Ovary (tissue), 9 donors: ENCODE measurements around the gene RHNO1. TPM values are rescaled to one million over a fixed set of nuclear protein-coding genes. Genes with fewer than 3 reads are reported as not detected.

Source experiments
- DNase-seq, 5 donors: peaks; one replicate each; pipeline ENCODE4 v3.0.0-alpha.2; 2019 to 2020
- H3K27ac ChIP-seq, 2 donors: fragments of 200-600 bp; one replicate each; pipeline versions ENCODE4 v1.5.1 to v1.8.0; 2019 to 2022
- H3K27me3 ChIP-seq: fragments of 200-600 bp; one replicate; pipeline ENCODE4 v1.8.0; 2022
- H3K36me3 ChIP-seq: fragments of 200-600 bp; sonication (generic); one replicate; pipeline ENCODE4 v1.5.1; 2019
- H3K4me1 ChIP-seq: one replicate; pipeline ENCODE4 v1.8.1; 2013; ENCODE audit warnings: mild to moderate bottlenecking, moderate library complexity; ENCODE audit not compliant: insufficient read depth
- H3K4me3 ChIP-seq: fragments of 200-600 bp; sonication (generic); one replicate; pipeline ENCODE4 v1.5.1; 2017
- H3K9me3 ChIP-seq, 2 donors: fragments of 200-600 bp in 1 of 2; sonication (generic) in 1 of 2; one replicate each; pipeline versions ENCODE4 v1.5.1 to v1.8.1; 2013 to 2019; ENCODE audit warnings: mild to moderate bottlenecking in 1 of 2, moderate library complexity in 1 of 2
- CTCF ChIP-seq, 3 donors: fragments of 450-650 bp in 2 of 3; fragments of 200-600 bp in 1 of 3; IDR thresholded peaks; one replicate each; pipeline versions ENCODE4 v1.5.1 to v1.8.0; 2016 to 2022; ENCODE audit warnings: antibody characterized with exemption in 3 of 3, mild to moderate bottlenecking in 1 of 3
- EP300 ChIP-seq: sonication (generic); formaldehyde crosslinking; IDR thresholded peaks from one replicate; pipeline ENCODE4 v1.6.1; 2017; ENCODE audit warnings: antibody characterized with exemption
- POLR2A ChIP-seq: fragments of 450-650 bp; IDR thresholded peaks from one replicate; pipeline ENCODE4 v1.6.1; 2017; ENCODE audit warnings: antibody characterized with exemption, mild to moderate bottlenecking, moderate library complexity
- WGBS, 3 donors: extraction: QIAGEN DNeasy Blood & Tissue Kit in 1 of 3; methylation state at CpG; one replicate each; pipeline versions ENCODE4 v1.1.5 to v1.1.7; 2013 to 2017; 5-methylcytosine and 5-hydroxymethylcytosine counted together
- intact Hi-C, 4 donors: fragments of 100-400 bp; cut with DNase I; formaldehyde crosslinking; loops; one replicate each; pipeline versions ENCODE4 v1.11.0 to v1.15.1; 2022 to 2023
- polyA plus RNA-seq, 2 donors: library from polyadenylated mRNA; stranded (reverse); fragments of 200-250 nt in 1 of 2; fragments of 350-450 nt in 1 of 2; fragmentation: Illumina TruSeq in 1 of 2; extraction: RNeasy Lipid Tissue Mini Kit (QIAGEN cat#74804) in 1 of 2; gene quantifications; one replicate each; pipeline ENCODE4 v1.2.3, GENCODE V29; 2013 to 2014
- total RNA-seq, 7 donors: library from RNA; depleted of rRNA in 2 of 7; stranded (reverse); fragments of >200 nt in 2 of 7; fragmentation: NEBNext Ultra II Directional in 3 of 7; extraction: Animal tissue kit (Norgen Biotek cat#: 25700) in 3 of 7; gene quantifications; one replicate each; pipeline versions ENCODE4 v1.1.0 to v1.2.4, GENCODE V29; 2016 to 2023
- donor health status: DM: no; HTN: no; CAD: no; lungs with moderate emphysema.
- donor health status: DM: no; HTN: no; CAD: no.
- donor health status: Bipolar disorder and iron deficiency.
- donor health status: DM: yes; HTN: yes; CAD: no.
- donor health status: DM: no; HTN: no; CAD: no.
- donor health status: DM: yes; HTN: yes; CAD: no.

Gene RHNO1
- total and polyA plus RNA-seq, 9 donors = 10.1 to 26.1 (median 18.7) TPM

DNA sequence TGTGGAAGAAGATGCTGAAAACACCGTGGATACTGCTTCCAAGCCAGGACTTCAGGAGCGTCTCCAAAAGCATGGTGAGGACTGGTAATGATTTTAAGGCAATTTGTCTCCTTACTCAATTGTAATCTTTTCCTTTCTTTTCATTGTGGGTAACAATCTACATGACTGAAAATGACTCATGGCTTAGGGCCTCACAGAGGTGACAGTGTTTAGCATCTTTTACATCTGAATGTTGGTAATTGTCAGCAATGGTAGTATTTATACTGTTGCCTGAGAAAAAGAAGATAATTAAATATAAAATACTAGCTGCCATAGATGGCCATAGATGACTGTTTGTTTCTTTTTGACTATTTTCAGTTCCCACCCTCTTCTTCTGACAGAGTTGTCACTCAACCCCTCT is 45.3 kb downstream of the RHNO1 start:
- 93 to 97% (median 96%) methylated on average over 2 of the region's 2 CpGs for WGBS, 3 donors
- no peak overlapping the region for H3K4me3 ChIP-seq
- no peaks in the 10 kb centered on the region for H3K27me3 ChIP-seq
- intact Hi-C loops = no loop called here
- TF ChIP-seq EP300 (no peak), POLR2A (no peak), CTCF (IDR thresholded peaks at IDR 0.05) (no peak)
- no peak overlapping the region for H3K27ac ChIP-seq
- H3K4me1 ChIP-seq = no peaks in the 10 kb centered on the region
- H3K36me3 ChIP-seq = no peaks in the 10 kb centered on the region
- DNase-seq = no peak
- H3K9me3 ChIP-seq = no peaks in the 10 kb centered on the region

DNA sequence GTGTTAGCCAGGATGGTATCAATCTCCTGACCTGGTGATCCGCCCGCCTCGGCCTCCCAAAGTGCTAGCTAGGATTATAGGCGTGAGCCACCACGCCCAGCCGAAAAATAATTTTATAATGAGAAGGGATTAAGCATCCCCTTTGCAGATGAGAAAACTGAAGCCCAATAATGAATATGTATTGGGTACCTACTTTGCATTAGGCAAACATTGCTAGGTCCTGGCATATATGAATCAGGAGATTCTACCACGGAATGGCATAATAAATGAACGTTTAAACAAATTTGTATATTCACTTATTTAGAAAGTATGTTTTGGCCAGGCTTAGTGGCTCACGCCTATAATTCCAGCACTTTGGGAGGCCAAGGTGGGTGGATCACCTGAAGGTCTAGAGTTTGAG is 46.0 kb downstream of the RHNO1 start:
- Histone ChIP-seq H3K36me3 (no peaks in the 10 kb centered on the region), H3K4me1 (no peaks in the 10 kb centered on the region), H3K27ac (no peak overlapping the region), H3K27me3 (no peaks in the 10 kb centered on the region), H3K9me3 (no peaks in the 10 kb centered on the region), H3K4me3 (no peak overlapping the region)
- 96 to 97% (median 96%) methylated on average over 9 of the region's 9 CpGs for WGBS, 3 donors
- intact Hi-C loops = no loop called here
- no peak for DNase-seq
- no peak for TF ChIP-seq CTCF (IDR thresholded peaks at IDR 0.05)
- TF ChIP-seq EP300 = no peak
- no peak for TF ChIP-seq POLR2A

DNA sequence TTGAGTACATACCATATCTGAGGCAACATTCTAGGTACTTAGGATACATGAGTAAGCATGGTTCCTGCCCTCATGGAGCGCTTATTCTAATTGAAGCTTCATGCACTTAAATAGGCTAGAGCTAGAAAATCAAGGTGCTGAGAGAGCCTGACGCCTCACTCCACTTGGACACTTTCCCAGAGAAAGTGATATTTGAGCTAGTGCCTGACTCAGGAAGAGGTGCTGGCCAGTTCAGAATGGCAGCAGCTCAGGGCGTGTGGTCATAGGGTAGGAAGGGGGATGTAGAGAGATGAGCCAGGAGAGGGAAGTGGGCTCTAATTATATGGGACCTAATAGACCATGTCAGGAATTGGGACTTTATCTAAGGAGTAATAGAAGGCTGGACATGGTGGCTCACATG is 47.0 kb downstream of the RHNO1 start:
- no peaks in the 10 kb centered on the region for H3K27me3 ChIP-seq
- no peaks in the 10 kb centered on the region for H3K36me3 ChIP-seq
- H3K4me3 ChIP-seq = no peak overlapping the region
- WGBS, 3 donors = 83 to 88% (median 85%) methylated on average over 3 of the region's 3 CpGs
- no peaks in the 10 kb centered on the region for H3K9me3 ChIP-seq
- TF ChIP-seq CTCF (IDR thresholded peaks at IDR 0.05) (no peak), POLR2A (no peak), EP300 (no peak)
- H3K27ac ChIP-seq = no peak overlapping the region
- no peaks in the 10 kb centered on the region for H3K4me1 ChIP-seq
- DNase-seq = no peak
- intact Hi-C loops = no loop called here

- Histone ChIP-seq H3K36me3 (no peaks in the 10 kb centered on the region), H3K27me3 (no peaks in the 10 kb centered on the region), H3K27ac (no peak overlapping the region), H3K4me1 (no peaks in the 10 kb centered on the region), H3K4me3 (no peak overlapping the region), H3K9me3 (no peaks in the 10 kb centered on the region)
- WGBS, 3 donors = 81 to 84% (median 84%) methylated on average over 6 of the region's 6 CpGs
- intact Hi-C loops = no loop called here
- DNase-seq = no peak
- TF ChIP-seq EP300 = no peak
- TF ChIP-seq POLR2A = no peak
- TF ChIP-seq CTCF (IDR thresholded peaks at IDR 0.05) = no peak
Observed at GRCh38 chr12:2925322-2925995, 48.4 kb downstream of the RHNO1 start.
